ENCODE data around the gene STIMATE.

The STIMATE gene

GRCh38 chr3:52892625-52893311 lies 4.6 kb downstream of the STIMATE start:
- no peak for DNase-seq

- no peak for DNase-seq
Measured at GRCh38 chr3:52892290-52892624, 5.1 kb downstream of the STIMATE start.

- DNase-seq, result no peak
Measured at GRCh38 chr3:52891615-52892081, 5.7 kb downstream of the STIMATE start.

GRCh38 chr3:52891164-52891563 lies 6.2 kb downstream of the STIMATE start:
- DNase-seq, result no peak

- no peak for DNase-seq
Measured at GRCh38 chr3:52890735-52891134, 6.6 kb downstream of the STIMATE start.

GRCh38 chr3:52889901-52890300 lies 7.4 kb downstream of the STIMATE start:
- no peak for DNase-seq

GRCh38 chr3:52887166-52887565 lies 10.2 kb downstream of the STIMATE start:
- no peak for DNase-seq

- DNase-seq, result no peak
Measured at GRCh38 chr3:52886049-52886730, 11.2 kb downstream of the STIMATE start.

- no peak for DNase-seq
Measured at GRCh38 chr3:52882377-52882776, 15.0 kb downstream of the STIMATE start.

GRCh38 chr3:52881871-52882270 lies 15.5 kb downstream of the STIMATE start:
- no peak for DNase-seq

- no peak for DNase-seq
Measured at GRCh38 chr3:52880474-52880873, 16.9 kb downstream of the STIMATE start.

- no peak for DNase-seq
Measured at GRCh38 chr3:52880047-52880446, 17.3 kb downstream of the STIMATE start.

GRCh38 chr3:52879581-52879980 lies 17.8 kb downstream of the STIMATE start:
- DNase-seq, result no peak

- no peak for DNase-seq
Measured at GRCh38 chr3:52879090-52879489, 18.3 kb downstream of the STIMATE start.

- no peak for DNase-seq
Measured at GRCh38 chr3:52877085-52877484, 20.3 kb downstream of the STIMATE start.

GRCh38 chr3:52874864-52875587 lies 22.3 kb downstream of the STIMATE start:
- DNase-seq, result no peak

- DNase-seq, result no peak
Measured at GRCh38 chr3:52874160-52874701, 23.1 kb downstream of the STIMATE start.

- DNase-seq, result no peak
Measured at GRCh38 chr3:52873433-52874159, 23.8 kb downstream of the STIMATE start.

- DNase-seq, result no peak
Measured at GRCh38 chr3:52872245-52872644, 25.1 kb downstream of the STIMATE start.

GRCh38 chr3:52871761-52872160 lies 25.6 kb downstream of the STIMATE start:
- DNase-seq, result no peak

- DNase-seq, result no peak
Measured at GRCh38 chr3:52870471-52870870, 26.9 kb downstream of the STIMATE start.

- no peak for DNase-seq
Measured at GRCh38 chr3:52866427-52866826, 30.9 kb downstream of the STIMATE start.

GRCh38 chr3:52865994-52866393 lies 31.4 kb downstream of the STIMATE start:
- DNase-seq, result no peak
